Trophoblast cell (in vitro differentiated cells and primary cell): ENCODE measurements around the gene FLT1.

ENCODE experiments used
- DNase-seq, 2 donors: peaks; one replicate each; pipeline ENCODE4 v3.0.0-alpha.2; 2016
- H2AFZ ChIP-seq: 2 replicates; pipeline ENCODE4 v1.6.1; 2013; ENCODE audit warnings: low read length, moderate library complexity, mild to moderate bottlenecking; ENCODE audit not compliant: insufficient read depth, poor library complexity
- H2AK5ac ChIP-seq: 2 replicates; pipeline ENCODE4 v1.6.1; 2013; ENCODE audit warnings: mild to moderate bottlenecking, low read length
- H2BK120ac ChIP-seq: 2 replicates; pipeline ENCODE4 v1.6.1; 2013; ENCODE audit warnings: low read length, mild to moderate bottlenecking, moderate library complexity; ENCODE audit not compliant: insufficient read depth, poor library complexity
- H2BK12ac ChIP-seq: 2 replicates; pipeline ENCODE4 v1.6.1; 2013; ENCODE audit warnings: mild to moderate bottlenecking, low read length, moderate library complexity
- H2BK5ac ChIP-seq: 2 replicates; pipeline ENCODE4 v1.6.1; 2013; ENCODE audit warnings: low read length, low read depth, moderate library complexity, mild to moderate bottlenecking; ENCODE audit not compliant: poor library complexity
- H3K14ac ChIP-seq: 2 replicates; pipeline ENCODE4 v1.6.1; 2013; ENCODE audit warnings: mild to moderate bottlenecking, low read length
- H3K18ac ChIP-seq: 2 replicates; pipeline ENCODE4 v1.6.1; 2013; ENCODE audit warnings: mild to moderate bottlenecking, low read length
- H3K23ac ChIP-seq: 2 replicates; pipeline ENCODE4 v1.6.1; 2013; ENCODE audit warnings: low read length
- H3K27ac ChIP-seq: 2 replicates; pipeline ENCODE4 v1.5.1; 2013; ENCODE audit warnings: low read depth, mild to moderate bottlenecking, inconsistent platforms, low read length, moderate library complexity
- H3K27me3 ChIP-seq: 2 replicates; pipeline ENCODE4 v1.6.1; 2013; ENCODE audit warnings: inconsistent platforms, mild to moderate bottlenecking, low read length, moderate library complexity; ENCODE audit not compliant: insufficient read depth
- H3K36me3 ChIP-seq, 2 experiments: 1 replicate in 1 of 2; 2 replicates in 1 of 2; pipeline ENCODE4 v1.6.1; 2013; ENCODE audit warnings: low read length in 2 of 2, mild to moderate bottlenecking in 2 of 2, moderate library complexity in 1 of 2; ENCODE audit not compliant: insufficient read depth in 2 of 2, control insufficient read depth in 1 of 2
- H3K4ac ChIP-seq: 2 replicates; pipeline ENCODE4 v1.6.1; 2013; ENCODE audit warnings: low read depth, mild to moderate bottlenecking, low read length, moderate library complexity
- H3K4me1 ChIP-seq, 2 experiments: 1 replicate in 1 of 2; 2 replicates in 1 of 2; pipeline ENCODE4 v1.6.1; 2013; ENCODE audit warnings: low read length in 2 of 2, mild to moderate bottlenecking in 2 of 2, moderate library complexity in 1 of 2; ENCODE audit not compliant: insufficient read depth in 2 of 2, control insufficient read depth in 1 of 2
- H3K4me2 ChIP-seq: 2 replicates; pipeline ENCODE4 v1.6.1; 2013; ENCODE audit warnings: inconsistent platforms, mild to moderate bottlenecking, low read length, moderate library complexity
- H3K4me3 ChIP-seq: 2 replicates; pipeline ENCODE4 v1.5.1; 2013; ENCODE audit warnings: mild to moderate bottlenecking, low read depth, low read length, inconsistent platforms
- H3K79me1 ChIP-seq: one replicate; pipeline ENCODE4 v1.6.1; 2013; ENCODE audit warnings: low read length
- H3K79me2 ChIP-seq: 2 replicates; pipeline ENCODE4 v1.6.1; 2013; ENCODE audit warnings: low read length, mild to moderate bottlenecking; ENCODE audit not compliant: control insufficient read depth, insufficient read depth, poor library complexity
- H3K9ac ChIP-seq: 2 replicates; pipeline ENCODE4 v1.6.1; 2013; ENCODE audit warnings: mild to moderate bottlenecking, low read length
- H3K9me3 ChIP-seq: 2 replicates; pipeline ENCODE4 v1.6.1; 2013; ENCODE audit warnings: low read depth, mild to moderate bottlenecking, control low read depth, inconsistent platforms, low read length; ENCODE audit not compliant: insufficient read depth
- H4K12ac ChIP-seq: 2 replicates; pipeline ENCODE4 v1.6.1; 2013; ENCODE audit warnings: low read depth, mild to moderate bottlenecking, low read length, moderate library complexity
- H4K8ac ChIP-seq: 2 replicates; pipeline ENCODE4 v1.6.1; 2013; ENCODE audit warnings: low read depth, mild to moderate bottlenecking, low read length, moderate library complexity
- H4K91ac ChIP-seq: one replicate; pipeline ENCODE4 v1.6.1; 2013; ENCODE audit warnings: low read depth, mild to moderate bottlenecking, low read length, moderate library complexity
- WGBS: extraction: QIAGEN DNeasy Blood & Tissue Kit; methylation state at CpG from one replicate; pipeline ENCODE4 v1.1.7; 2013; ENCODE audit warnings: missing lambda C conversion rate; ENCODE audit not compliant: insufficient read length, insufficient coverage; ENCODE audit errors: extremely low coverage; 5-methylcytosine and 5-hydroxymethylcytosine counted together

The FLT1 gene

DNA sequence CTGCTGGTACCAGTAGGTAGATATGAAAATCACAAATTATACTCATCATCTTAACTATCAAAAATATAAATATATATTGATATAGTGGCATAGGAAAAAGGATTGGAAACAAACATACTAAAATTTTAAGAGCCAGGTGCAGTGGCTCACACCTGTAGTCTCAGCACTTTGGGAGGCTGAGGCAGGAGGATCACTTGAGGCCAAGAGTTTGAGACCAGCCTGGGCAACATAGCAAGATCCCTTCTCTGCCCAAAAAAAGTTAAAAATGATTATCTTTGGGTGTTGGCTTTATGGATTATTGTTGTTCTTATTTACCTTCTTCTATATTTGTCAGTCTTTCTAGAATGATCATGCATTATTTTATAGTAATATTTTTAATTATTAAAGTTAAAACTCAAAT is 53.4 kb downstream of the FLT1 start:
- Histone ChIP-seq H3K4me3 (no peak overlapping the region), H3K36me3 (no peaks in the 10 kb centered on the region), H3K4me1 (no peaks in the 10 kb centered on the region), H4K91ac (no peak overlapping the region), H3K4ac (no peak overlapping the region), H3K27ac (no peak overlapping the region), H3K18ac (no peak overlapping the region), H3K9me3 (no peaks in the 10 kb centered on the region), H3K23ac (no peak overlapping the region), H4K8ac (no peak overlapping the region), H3K79me2 (no peaks in the 10 kb centered on the region), H2BK5ac (no peak overlapping the region), H2AK5ac (no peak overlapping the region), H2BK120ac (no peak overlapping the region), H3K27me3 (no peaks in the 10 kb centered on the region), H4K12ac (no peak overlapping the region), H2BK12ac (no peak overlapping the region), H2AFZ (no peak overlapping the region), H3K4me2 (no peak overlapping the region), H3K14ac (no peak overlapping the region), H3K9ac (no peak overlapping the region), H3K79me1 (no peaks in the 10 kb centered on the region)
- no peak for DNase-seq

DNA sequence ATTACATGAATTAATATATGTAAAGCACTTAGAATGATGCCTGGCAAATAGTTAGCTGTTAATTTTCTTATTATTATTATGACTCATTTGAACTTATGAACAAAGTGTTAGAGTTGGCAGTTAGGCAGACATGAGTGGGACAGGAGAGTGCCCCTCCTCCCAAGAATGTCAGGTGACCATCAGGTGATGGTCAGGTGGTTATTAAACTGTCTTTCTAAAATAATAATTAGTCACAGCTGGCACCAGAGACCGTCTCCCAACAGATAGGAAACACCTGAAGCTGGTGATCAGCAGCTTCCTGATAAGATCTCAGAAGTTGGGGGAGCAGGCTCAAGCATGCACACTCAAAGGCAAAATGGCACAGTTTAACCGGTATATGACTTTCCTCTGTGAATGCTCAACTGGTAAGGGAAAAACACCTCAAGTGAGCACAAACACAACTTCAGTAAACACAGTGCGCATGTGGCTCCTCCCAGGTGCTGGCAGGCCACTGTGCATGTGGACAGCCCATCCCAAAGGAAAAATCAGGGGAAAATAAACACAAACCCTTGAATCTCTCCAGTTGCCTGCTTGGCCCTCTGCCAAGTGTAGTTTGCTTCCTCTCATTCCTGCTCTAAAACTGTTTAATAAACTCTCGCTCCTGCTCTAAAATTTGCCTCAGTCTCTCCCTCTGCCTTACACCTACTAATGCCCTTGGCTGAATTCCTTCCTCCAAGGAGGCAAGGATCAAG is 54.0 kb downstream of the FLT1 start:
- H3K4ac ChIP-seq: no peak overlapping the region
- H3K23ac ChIP-seq: no peak overlapping the region
- H3K4me3 ChIP-seq: no peak overlapping the region
- no peak overlapping the region for H3K4me2 ChIP-seq
- no peaks in the 10 kb centered on the region for H3K79me1 ChIP-seq
- no peak overlapping the region for H4K12ac ChIP-seq
- H3K27me3 ChIP-seq: no peaks in the 10 kb centered on the region
- no peak overlapping the region for H3K18ac ChIP-seq
- no peaks in the 10 kb centered on the region for H3K79me2 ChIP-seq
- DNase-seq: no peak
- H4K8ac ChIP-seq: no peak overlapping the region
- H3K9ac ChIP-seq: no peak overlapping the region
- no peak overlapping the region for H2AFZ ChIP-seq
- H3K14ac ChIP-seq: no peak overlapping the region
- WGBS: no CpG with 5 or more reads among the region's 4 CpGs
- no peak overlapping the region for H2BK120ac ChIP-seq
- no peak overlapping the region for H3K27ac ChIP-seq
- H3K9me3 ChIP-seq: no peaks in the 10 kb centered on the region
- H3K4me1 ChIP-seq: no peaks in the 10 kb centered on the region
- no peaks in the 10 kb centered on the region for H3K36me3 ChIP-seq
- H2AK5ac ChIP-seq: no peak overlapping the region
- H2BK5ac ChIP-seq: no peak overlapping the region
- no peak overlapping the region for H2BK12ac ChIP-seq
- H4K91ac ChIP-seq: no peak overlapping the region

DNA sequence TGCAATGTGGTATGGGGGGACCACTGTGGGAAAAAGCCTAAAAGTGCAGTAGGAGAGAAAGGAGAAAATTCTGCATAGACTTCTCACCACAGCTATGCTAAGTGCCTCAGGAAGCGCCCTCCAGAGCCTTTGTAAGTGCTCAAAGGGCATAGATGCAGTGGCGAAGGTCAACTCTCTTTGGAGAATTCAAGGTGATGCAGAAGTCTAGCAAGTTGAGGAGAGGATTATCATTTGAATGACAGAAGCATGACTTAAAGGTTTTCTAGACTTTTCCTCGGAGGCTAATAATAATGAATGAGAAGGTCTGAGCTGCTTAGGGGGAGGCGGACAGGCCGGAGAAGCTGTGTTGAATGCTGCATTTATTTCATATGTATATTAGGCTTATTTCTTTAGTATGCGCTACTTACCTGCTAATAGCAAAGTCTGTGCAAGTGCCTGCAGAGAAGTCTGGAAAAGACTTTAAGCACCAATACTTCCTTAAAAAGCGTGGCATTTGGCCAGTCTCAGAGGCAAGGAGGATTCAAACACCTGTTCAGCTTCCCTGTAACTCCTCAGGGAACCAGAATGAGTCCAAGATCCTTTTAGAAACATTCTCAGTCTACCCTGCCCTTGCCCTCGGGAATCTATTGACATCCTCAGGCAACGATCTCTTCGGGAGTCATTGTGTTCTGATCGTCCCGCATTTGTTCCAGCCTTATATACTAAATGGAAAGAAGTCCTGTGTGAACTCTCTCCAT is 56.2 kb downstream of the FLT1 start:
- Histone ChIP-seq H3K27ac (no peak overlapping the region), H2BK120ac (no peak overlapping the region)
- no CpG with 5 or more reads among the region's 12 CpGs for WGBS

DNA sequence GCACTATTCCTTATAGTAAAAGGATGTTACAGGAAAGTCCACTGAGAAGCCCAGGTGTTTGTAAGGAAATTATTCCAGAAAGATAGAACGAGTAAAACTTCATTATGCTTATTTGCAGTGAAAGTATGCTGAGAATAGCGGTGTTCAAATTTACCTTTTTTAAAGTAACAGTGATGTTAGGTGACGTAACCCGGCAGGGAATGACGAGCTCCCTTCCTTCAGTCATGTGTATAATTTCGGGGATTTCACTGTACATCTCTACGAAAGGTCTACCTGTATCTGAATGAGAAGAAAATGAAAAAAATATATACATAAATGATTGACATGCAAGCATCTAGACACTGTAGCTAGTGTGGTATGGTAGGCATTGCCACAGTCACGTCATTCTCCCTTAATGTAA is 56.9 kb downstream of the FLT1 start:
- no peak overlapping the region for H3K4me2 ChIP-seq
- H3K27me3 ChIP-seq: no peaks in the 10 kb centered on the region
- no peaks in the 10 kb centered on the region for H3K9me3 ChIP-seq
- DNase-seq: no peak
- no peak overlapping the region for H2AK5ac ChIP-seq
- H3K36me3 ChIP-seq: no peaks in the 10 kb centered on the region
- no peak overlapping the region for H3K23ac ChIP-seq
- no peak overlapping the region for H3K14ac ChIP-seq
- H4K8ac ChIP-seq: no peak overlapping the region
- H2AFZ ChIP-seq: no peak overlapping the region
- no peak overlapping the region for H4K12ac ChIP-seq
- WGBS: no CpG with 5 or more reads among the region's 8 CpGs
- H3K18ac ChIP-seq: no peak overlapping the region
- H3K9ac ChIP-seq: no peak overlapping the region
- no peak overlapping the region for H3K4me3 ChIP-seq
- no peak overlapping the region for H2BK120ac ChIP-seq
- H3K4me1 ChIP-seq: no peaks in the 10 kb centered on the region
- no peaks in the 10 kb centered on the region for H3K79me2 ChIP-seq
- H3K79me1 ChIP-seq: no peaks in the 10 kb centered on the region
- no peak overlapping the region for H2BK12ac ChIP-seq
- H2BK5ac ChIP-seq: no peak overlapping the region
- no peak overlapping the region for H4K91ac ChIP-seq
- H3K27ac ChIP-seq: no peak overlapping the region
- no peak overlapping the region for H3K4ac ChIP-seq

More for the DNA sequence above, 56.2 kb downstream of the FLT1 start:
- no peak overlapping the region for H4K91ac ChIP-seq
- H4K12ac ChIP-seq: no peak overlapping the region
- no peaks in the 10 kb centered on the region for H3K79me1 ChIP-seq
- H3K4ac ChIP-seq: no peak overlapping the region
- no peak overlapping the region for H3K14ac ChIP-seq
- H2BK12ac ChIP-seq: no peak overlapping the region
- no peak overlapping the region for H3K23ac ChIP-seq
- H3K4me3 ChIP-seq: no peak overlapping the region
- H3K27me3 ChIP-seq: no peaks in the 10 kb centered on the region
- H3K36me3 ChIP-seq: no peaks in the 10 kb centered on the region
- no peak for DNase-seq
- no peaks in the 10 kb centered on the region for H3K4me1 ChIP-seq
- no peak overlapping the region for H3K4me2 ChIP-seq
- no peaks in the 10 kb centered on the region for H3K79me2 ChIP-seq
- H2AFZ ChIP-seq: no peak overlapping the region
- H2BK5ac ChIP-seq: no peak overlapping the region
- no peak overlapping the region for H3K18ac ChIP-seq
- H4K8ac ChIP-seq: no peak overlapping the region
- no peak overlapping the region for H3K9ac ChIP-seq
- H3K9me3 ChIP-seq: no peaks in the 10 kb centered on the region
- no peak overlapping the region for H2AK5ac ChIP-seq
